Measurements from ENCODE around the gene LRRTM4. TPM values are rescaled to one million over a fixed set of nuclear protein-coding genes. Genes with fewer than 3 reads are reported as not detected.

The LRRTM4 gene
- total RNA-seq, 1 donor from 2014 or later = 0.41 TPM

- TF ChIP-seq CTCF (IDR thresholded peaks at IDR 0.05) = no peak
- no peak overlapping the region for H3K4me3 ChIP-seq
- no peaks in the 10 kb centered on the region for H3K4me1 ChIP-seq
- H3K36me3 ChIP-seq = no peaks in the 10 kb centered on the region
- no peaks in the 10 kb centered on the region for H3K27me3 ChIP-seq
- ATAC-seq (no peak), DNase-seq (no peak)
- no peak overlapping the region for H3K27ac ChIP-seq
- no peaks in the 10 kb centered on the region for H3K9me3 ChIP-seq
- intact Hi-C loops (cut with DNase I) = no loop called here
These were observed 14.5 kb downstream of the LRRTM4 start for GRCh38 chr2:77507657-77508056.

- no peak for TF ChIP-seq CTCF (IDR thresholded peaks at IDR 0.05)
- H3K27ac ChIP-seq = no peak overlapping the region
- DNase-seq (no peak), ATAC-seq (peak; percentile 28)
- intact Hi-C loops (cut with DNase I) = no loop called here
- no peak overlapping the region for H3K4me3 ChIP-seq
- no peaks in the 10 kb centered on the region for H3K36me3 ChIP-seq
- H3K9me3 ChIP-seq = no peaks in the 10 kb centered on the region
- no peaks in the 10 kb centered on the region for H3K4me1 ChIP-seq
- H3K27me3 ChIP-seq = no peaks in the 10 kb centered on the region
These were observed 34.0 kb downstream of the LRRTM4 start for GRCh38 chr2:77488141-77488540.

GRCh38 chr2:77487074-77487803, 34.9 kb downstream of the LRRTM4 start:
- Histone ChIP-seq H3K27me3 (no peaks in the 10 kb centered on the region), H3K27ac (no peak overlapping the region), H3K4me3 (no peak overlapping the region), H3K36me3 (no peaks in the 10 kb centered on the region), H3K9me3 (no peaks in the 10 kb centered on the region), H3K4me1 (no peaks in the 10 kb centered on the region)
- no peak for TF ChIP-seq CTCF (IDR thresholded peaks at IDR 0.05)
- intact Hi-C loops (cut with DNase I) = no loop called here
- DNase-seq (no peak), ATAC-seq (peak; percentile 44)

GRCh38 chr2:77484026-77484425, 38.1 kb downstream of the LRRTM4 start:
- H3K9me3 ChIP-seq = no peaks in the 10 kb centered on the region
- intact Hi-C loops (cut with DNase I) = no loop called here
- no peak overlapping the region for H3K27ac ChIP-seq
- no peaks in the 10 kb centered on the region for H3K27me3 ChIP-seq
- TF ChIP-seq CTCF (IDR thresholded peaks at IDR 0.05) = no peak
- H3K36me3 ChIP-seq = no peaks in the 10 kb centered on the region
- H3K4me1 ChIP-seq = no peaks in the 10 kb centered on the region
- ATAC-seq (no peak), DNase-seq (no peak)
- H3K4me3 ChIP-seq = no peak overlapping the region

GRCh38 chr2:77479895-77480294, 42.3 kb downstream of the LRRTM4 start:
- no peaks in the 10 kb centered on the region for H3K36me3 ChIP-seq
- intact Hi-C loops (cut with DNase I) = no loop called here
- ATAC-seq (no peak), DNase-seq (no peak)
- no peaks in the 10 kb centered on the region for H3K4me1 ChIP-seq
- no peaks in the 10 kb centered on the region for H3K9me3 ChIP-seq
- no peak overlapping the region for H3K27ac ChIP-seq
- no peak overlapping the region for H3K4me3 ChIP-seq
- no peak for TF ChIP-seq CTCF (IDR thresholded peaks at IDR 0.05)
- no peaks in the 10 kb centered on the region for H3K27me3 ChIP-seq

- ATAC-seq = no peak
- no peak for DNase-seq
- no peaks in the 10 kb centered on the region for H3K36me3 ChIP-seq
- TF ChIP-seq CTCF (IDR thresholded peaks at IDR 0.05) = no peak
- intact Hi-C loops (cut with DNase I) = no loop called here
- no peaks in the 10 kb centered on the region for H3K9me3 ChIP-seq
- H3K4me3 ChIP-seq = no peak overlapping the region
- H3K27ac ChIP-seq = no peak overlapping the region
- H3K4me1 ChIP-seq = no peaks in the 10 kb centered on the region
- H3K27me3 ChIP-seq = no peaks in the 10 kb centered on the region
These were observed 42.8 kb downstream of the LRRTM4 start for GRCh38 chr2:77479395-77479794.

All from upper lobe of right lung (tissue), 1 donor.